GM18858 (cell line): ENCODE measurements around the gene LPCAT3.

Experiments used
- ATAC-seq: cut with Tn5 transposase; IDR thresholded peaks from one replicate; pipeline ENCODE4 v1.9.1; 2021; ENCODE audit not compliant: unreplicated experiment

LPCAT3 gene

DNA sequence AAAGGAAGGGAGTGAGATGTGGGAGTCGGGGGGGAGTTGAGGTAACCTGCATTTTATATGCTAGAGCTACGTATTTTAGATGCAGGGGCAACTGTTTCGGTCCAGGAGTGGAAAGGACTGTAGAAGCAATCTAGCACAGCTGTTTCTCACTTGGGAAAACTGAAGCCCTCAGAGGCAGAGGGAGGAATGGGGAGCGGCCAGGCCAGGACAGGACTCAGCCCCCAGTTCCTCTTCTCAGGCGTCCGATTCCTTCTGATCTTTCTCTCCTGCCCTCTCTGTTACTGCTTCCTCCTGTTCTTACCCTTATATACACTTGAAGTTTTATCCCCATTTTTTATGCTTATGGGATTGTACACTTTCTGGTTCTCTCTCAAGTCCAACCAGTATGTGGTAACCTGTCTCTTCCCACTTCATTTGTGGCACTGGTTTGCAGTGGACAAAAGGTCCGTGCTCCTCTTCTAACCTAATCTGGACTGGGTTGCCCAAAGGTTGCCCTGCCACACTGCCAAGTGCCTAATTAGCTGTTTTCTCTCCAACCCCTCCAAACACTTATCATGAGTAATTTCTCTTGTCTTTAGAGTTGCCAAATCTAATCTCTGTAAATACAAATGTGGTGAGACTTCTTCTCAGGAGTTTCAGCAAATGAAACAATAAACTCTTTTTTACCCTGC is 16.2 kb downstream of the LPCAT3 start:
- ATAC-seq, result no peak

- no peak for ATAC-seq
Observed at GRCh38 chr12:6998715-6999451, 19.4 kb downstream of the LPCAT3 start.

DNA sequence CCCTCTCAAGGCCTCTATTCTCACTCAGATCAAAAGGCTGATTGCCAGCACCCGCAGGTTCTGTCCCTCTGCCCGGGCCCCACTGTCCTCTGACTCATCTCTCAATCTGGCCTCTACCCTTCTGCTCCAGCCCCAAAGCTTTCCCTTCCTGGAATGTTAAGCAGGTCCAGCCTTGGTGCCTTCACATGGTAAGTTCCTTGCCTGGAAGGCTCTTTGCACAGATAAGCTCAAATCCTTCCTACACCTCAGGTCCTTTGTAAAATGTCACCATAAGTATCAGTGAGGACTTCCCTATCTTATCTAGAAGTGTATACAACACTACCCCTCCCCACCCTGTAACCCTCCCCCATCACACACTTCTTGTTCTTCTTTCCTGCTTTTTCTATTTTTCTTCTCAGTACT is 22.2 kb downstream of the LPCAT3 start:
- no peak for ATAC-seq

DNA sequence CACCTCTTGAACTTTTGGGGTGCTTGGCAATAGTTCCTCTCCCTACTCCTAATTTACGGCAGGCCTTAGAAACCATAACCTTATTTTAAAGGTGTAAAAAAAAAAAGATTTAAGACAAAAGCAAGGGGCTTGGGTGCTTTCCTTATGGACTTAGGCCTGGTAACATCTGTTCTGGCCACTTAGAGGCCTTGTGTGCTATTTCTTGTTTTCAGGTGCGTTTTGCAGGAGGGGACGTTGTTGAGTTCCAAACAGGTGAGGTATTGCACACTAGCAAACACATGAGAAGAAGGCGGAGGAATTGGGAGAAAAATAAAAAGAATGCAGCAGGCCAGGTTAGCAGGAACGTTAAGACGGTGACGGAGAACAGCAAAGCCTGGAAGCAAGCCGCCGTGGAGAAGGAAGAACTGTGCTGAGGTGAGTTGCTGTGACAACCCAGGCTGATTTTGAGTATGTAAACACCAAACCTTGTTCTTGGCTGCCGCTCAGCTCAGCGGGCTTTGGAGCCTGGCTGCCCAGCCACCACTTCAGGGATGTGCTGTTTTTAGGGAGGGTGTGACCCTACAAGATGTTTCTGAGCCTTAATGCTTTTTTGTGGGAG is 30.2 kb downstream of the LPCAT3 start:
- ATAC-seq, result no peak

DNA sequence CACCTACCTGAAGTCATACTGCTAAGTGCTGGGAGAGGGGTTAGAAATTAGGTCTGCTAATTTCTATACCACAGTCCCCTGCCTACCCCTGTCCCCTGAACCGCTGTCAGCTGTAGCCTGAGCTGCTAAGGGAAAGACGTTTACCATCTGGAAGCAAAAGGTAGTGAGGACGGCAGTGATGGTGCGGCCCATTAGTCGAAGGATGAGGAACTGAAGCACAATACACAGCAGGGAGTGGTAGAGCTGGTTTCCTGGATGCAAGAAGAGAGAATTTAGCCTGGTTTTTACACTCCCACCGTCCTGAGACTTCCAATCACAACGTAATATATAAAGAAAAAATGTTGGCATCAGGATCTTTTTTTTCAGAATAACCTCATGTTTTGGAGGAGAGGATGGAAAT is 35.7 kb downstream of the LPCAT3 start:
- ATAC-seq, result no peak

DNA sequence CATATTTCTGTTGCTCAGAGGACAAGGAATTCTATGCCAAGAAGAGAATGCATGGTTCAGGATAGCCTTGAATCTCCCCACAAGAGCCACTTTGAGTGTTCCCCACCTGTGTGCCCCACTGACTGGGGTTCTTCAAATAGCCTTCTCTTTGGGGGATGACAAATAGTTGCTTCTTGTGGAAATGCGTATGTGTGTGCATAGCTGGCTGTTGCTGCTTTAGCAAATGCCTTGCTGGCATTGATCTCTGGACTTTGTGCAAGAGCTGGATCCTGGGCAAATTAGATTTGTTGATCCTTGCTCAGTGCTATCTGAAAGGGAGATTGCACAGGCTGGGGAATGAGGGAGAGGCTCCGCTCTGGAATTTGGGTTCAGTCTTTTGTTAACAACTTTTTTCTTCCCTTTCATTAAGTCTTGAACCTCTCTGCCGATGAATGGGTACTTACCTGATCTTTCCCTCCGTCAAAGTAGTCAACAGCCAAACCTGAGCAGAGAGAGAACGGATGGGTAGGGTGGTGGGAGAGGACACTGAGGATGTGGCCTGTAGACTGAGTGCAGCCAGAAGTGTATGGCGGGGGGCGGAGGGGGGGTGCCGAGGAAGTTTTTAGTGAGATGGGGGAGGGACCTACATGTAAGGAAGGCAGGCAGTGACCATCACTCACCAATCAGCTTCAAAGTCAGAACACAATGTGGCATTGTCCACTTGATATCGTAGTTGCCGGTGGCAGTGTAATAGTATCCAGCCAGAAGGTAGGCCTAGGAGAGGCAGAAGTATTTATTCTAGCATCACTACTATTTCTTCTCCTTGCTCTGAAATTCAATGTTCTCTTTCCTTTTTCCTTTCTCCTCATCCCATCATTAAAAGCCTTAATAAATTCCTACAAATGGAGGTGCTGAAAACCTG is 36.9 kb downstream of the LPCAT3 start:
- no peak for ATAC-seq

DNA sequence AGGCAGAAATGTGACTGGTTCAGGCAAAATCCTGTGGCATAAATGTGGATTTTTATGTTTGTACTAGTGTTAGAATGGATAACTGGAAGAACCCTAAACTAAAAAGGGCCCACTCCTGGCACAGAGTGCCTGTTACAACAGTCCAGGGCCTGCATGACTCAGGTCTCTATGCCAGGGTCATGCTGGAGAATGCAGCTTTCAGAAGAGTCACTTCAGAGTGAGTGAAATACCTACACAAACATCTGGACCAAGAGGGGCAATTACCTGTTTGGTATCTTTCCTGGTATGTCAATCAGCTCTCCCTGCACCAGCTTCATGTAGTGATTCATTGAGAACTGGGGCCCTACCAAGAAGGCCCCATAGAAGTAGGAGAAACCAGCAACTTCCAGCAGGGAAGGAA is 37.5 kb downstream of the LPCAT3 start:
- no peak for ATAC-seq

- no peak for ATAC-seq
Observed at GRCh38 chr12:6980075-6980474, 38.2 kb downstream of the LPCAT3 start.

DNA sequence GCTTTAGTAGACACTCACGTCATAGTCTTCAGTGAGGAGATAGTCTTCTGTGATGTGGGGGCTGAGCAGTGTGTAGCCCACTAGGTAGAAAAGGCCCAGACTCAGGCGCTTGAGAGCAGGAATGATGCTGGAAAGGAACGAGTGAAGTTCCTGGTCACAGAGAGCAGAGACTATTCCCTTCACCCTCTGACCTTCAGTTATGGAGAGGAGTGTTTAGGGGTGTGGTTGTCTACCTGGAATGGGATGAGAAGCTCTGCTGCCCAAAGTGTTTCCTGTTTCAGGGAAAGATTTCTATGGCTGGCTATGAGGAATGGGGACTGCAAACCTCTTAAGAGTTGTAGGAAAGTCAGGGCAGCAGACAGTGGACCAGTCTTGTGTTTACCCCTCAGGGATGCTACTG is 38.8 kb downstream of the LPCAT3 start:
- ATAC-seq, result no peak

DNA sequence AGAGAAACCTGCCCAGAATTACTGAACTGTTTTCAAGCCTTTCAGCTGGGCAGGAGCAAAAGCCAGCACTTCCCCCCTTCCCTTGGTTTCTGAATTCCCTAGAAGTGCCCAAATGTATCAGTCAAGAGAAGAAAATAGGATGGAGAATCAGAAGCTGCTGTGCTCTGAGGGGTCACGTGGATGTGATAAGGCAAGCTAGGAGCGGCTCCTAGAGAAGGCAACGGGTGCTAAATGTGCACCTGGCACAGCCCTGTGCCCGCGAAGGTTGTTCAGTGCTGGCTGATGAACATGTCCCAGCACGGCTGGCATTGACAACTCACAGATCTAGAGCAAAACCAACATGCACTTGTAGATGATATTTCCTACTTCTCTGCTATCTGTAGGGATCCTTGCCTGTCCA is 39.3 kb downstream of the LPCAT3 start:
- ATAC-seq, result no peak

GRCh38 chr12:6978611-6979011 is 39.7 kb downstream of the LPCAT3 start:
- ATAC-seq, result no peak

GRCh38 chr12:6978188-6978587 is 40.1 kb downstream of the LPCAT3 start:
- ATAC-seq, result no peak

- ATAC-seq, result no peak
Observed at GRCh38 chr12:6977653-6978052, 40.6 kb downstream of the LPCAT3 start.

GRCh38 chr12:6975297-6976032 is 42.8 kb downstream of the LPCAT3 start:
- no peak for ATAC-seq

- no peak for ATAC-seq
Observed at GRCh38 chr12:6974180-6974579, 44.1 kb downstream of the LPCAT3 start.

- no peak for ATAC-seq
Observed at GRCh38 chr12:6970096-6970527, 48.2 kb downstream of the LPCAT3 start.

DNA sequence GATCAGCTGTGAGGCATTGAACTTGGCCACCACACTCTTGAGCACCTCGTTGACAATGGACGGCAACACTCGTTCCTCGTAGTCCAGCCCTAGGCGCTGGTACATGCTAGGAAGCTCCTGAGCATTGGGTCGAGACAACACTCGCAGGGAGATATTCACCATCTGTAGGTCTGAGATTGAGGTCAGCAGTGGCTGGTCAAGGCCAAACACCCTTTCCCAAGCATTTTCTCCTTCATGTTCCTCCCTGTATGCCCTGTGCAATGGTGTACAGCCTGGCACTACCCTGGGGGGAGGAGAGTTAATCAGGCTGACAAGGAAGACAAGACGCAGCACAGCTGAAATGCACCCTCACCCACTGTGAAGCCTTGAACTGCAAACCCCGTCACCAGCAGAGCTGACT is 49.9 kb downstream of the LPCAT3 start:
- no peak for ATAC-seq

DNA sequence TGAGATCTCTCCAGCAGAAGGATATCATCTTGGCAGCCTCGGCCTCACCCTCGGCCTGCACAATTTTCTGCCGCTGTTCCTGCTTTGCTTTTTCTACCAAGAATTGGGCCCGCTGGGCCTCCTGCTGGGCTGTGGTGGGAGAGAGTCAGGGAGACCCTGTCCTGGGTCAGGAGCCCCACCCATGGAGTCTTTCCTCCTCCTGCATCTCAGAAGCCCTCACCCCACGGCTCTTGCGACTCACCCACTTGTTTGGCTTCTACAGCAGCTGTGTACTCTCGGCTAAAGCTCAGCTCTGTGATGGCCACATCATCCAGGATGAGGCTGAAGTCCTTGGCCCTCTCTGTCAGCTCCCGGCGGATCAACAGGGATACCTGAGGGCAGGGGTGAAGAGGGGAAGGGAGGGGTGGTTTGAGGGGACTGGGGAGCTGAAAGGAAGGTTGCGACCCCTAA is 50.6 kb downstream of the LPCAT3 start:
- ATAC-seq, result no peak

- no peak for ATAC-seq
Observed at GRCh38 chr12:6966351-6966750, 51.9 kb downstream of the LPCAT3 start.

DNA sequence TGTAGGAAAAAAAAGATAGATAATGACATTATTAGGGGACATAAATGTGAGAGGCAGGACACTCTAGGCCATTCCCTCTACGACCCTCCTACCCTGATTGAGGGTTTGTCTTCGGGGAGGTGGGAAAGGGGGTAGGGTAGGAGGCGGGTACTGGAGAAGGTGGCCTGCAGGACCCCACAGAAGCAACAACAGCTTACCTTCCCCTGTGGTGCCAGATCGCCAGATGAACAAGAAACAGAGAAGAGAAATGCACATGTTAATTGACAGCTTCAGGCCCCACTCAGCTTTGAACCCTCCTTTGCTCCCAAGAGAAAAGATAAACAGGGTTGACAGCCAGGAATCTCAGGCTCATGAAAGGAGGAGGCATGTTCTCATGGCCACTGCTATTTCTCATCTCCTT is 52.6 kb downstream of the LPCAT3 start:
- ATAC-seq, result no peak
